CD4-positive, alpha-beta T cell treated with Interleukin-15 for 4 hours (primary cell): ENCODE measurements around the gene NDUFB5.
"Not testable (repeated sequence)": the region's sequence is repeated elsewhere in the genome, so short reads cannot be mapped to it uniquely, and the experiment has no call there.

Source experiments
- DNase-seq: peaks from one replicate; pipeline ENCODE4 v3.0.0-alpha.2; 2020; ENCODE audit warnings: low spot score

NDUFB5 gene

DNA sequence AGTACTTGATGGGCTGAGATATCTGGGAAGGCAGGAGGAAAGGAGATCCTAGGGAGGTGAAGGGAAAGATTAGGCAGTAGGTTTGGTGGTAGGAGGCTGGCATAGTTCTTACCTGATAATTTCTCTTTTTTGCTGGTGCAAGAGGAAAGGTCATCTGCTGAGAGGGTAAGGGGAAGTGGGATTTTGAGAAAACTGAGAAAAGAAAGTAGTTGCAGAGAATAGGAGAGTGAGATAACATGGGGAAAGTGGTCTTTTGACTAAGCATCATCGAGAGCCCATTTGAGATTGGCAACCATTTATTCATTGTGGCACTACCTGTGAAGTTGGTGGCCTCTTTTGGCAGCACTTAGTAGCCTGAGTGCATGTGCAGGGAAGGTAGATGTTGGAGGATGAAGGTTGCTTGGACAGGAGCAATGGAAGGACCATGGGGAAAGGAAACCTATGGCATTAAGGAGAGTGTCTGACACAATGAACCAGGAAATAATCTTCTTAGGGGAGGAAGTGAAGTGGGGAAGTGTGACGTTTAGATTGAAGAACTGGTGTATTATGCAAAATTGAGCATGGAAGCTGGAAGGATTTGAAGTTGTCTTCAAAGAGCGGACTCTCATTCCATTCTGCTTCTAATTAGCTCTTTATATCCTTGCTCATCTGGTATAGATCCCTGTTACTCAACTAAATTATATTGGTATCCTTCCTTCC lies 26.3 kb downstream of the NDUFB5 start:
- no peak for DNase-seq

DNA sequence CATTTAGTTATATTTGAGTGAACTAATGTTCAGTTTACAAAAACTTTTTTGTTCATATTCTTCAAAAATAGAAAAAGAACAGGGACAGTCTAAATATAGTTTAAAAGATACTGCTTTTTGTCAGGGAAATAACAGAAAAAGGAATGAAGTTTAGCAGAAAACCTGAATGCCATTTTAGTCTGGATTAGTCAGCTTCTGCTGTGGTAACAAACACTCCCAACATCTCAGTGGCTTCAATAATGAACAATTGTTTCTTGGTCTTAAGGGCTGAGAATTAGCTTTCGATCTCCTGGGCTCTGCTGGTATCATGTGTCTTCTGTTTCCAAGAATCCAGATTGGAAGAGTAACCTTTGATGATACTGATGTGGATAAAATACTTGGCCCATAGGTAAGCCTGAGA lies 35.9 kb downstream of the NDUFB5 start:
- no peak for DNase-seq

DNA sequence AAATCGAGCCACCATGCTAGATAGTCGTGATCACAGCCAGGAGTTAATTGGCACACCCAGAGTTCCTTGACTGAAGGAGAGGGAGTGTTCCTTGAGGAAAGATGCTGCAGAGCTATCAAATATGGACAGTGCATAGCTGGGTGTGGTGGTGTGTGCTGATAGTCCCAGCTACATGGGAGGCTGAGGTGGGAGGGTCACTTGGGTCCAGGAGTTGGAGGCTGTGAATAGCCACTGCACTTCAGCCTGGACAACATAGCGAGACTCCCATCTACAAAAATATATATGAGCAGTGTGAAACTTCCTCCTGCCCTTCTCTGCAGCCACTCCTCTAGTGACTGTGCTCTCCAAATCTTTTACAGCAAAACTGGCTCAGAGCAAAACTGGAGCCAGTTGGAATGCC lies 38.3 kb downstream of the NDUFB5 start:
- no peak for DNase-seq

DNA sequence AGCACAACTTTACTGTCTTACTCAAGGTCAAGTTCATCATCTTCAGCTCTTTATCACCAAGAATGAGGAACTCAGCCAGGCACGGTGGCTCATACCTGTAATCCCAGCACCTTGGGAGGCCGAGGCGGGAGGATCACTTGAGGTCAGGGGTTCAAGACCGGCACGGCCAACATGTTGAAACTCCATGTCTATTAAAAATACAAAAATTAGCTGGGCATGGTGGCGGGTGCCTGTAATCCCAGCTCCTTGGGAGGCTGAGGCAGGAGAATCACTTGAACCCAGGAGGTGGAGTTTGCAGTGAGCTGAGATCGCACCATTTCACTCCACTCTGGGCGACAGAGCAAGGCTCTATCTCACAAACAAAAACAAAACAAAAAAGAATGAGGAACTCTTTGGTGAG lies 39.2 kb downstream of the NDUFB5 start:
- not testable (repeated sequence) for DNase-seq

DNA sequence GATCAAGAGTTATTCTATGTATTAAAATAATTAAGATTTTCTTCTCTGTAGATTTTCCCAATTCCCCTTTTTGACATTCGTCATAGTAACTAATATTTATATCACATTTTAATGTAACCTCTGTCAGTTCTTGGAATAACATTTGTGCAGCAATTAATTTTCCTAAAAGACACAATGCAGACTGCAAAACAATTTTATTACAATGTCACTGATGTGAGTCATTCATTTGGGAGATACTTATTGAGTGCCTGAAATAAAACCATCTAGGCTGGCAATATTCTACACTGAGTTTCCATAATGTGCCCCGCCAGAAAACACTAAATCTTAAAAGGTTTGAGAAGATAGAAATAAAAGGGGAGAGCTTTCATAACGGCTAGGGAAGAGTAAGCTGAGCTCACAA lies 41.6 kb downstream of the NDUFB5 start:
- no peak for DNase-seq

DNA sequence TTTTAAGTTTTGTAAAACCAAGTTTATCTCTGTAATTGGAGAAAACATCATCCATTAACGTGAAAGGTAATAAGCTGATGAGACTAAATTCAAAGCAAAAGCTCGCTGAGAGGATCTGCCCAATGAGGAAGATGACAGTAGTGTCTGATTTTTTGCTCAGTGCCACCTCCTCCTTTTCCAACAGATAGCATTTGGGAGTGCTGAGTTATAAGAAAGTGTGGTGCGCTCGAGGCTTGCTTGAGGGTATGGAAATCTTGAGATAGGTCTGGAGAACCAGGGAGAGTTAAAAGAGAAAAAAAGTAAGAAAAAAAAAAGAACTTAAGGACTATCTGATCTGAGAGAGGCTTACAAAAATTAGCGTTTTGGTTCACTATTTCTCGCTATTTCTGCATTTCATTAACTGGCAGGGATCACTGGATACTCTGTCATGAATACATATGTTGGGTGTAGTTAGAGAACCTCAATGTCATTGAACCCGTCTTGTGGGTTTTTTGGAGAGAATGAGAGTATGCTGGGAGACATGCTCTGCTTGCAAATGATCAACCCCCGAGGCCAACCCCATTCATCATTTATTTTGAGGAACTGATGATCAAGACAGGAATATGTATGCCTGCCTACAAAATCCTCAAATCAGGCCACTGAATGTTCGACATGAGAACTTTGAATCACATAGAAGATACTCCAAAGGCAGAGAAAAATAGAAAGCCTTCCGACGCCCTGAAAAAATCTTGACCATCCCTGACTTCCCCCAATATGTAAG lies 47.3 kb downstream of the NDUFB5 start:
- DNase-seq = no peak

DNA sequence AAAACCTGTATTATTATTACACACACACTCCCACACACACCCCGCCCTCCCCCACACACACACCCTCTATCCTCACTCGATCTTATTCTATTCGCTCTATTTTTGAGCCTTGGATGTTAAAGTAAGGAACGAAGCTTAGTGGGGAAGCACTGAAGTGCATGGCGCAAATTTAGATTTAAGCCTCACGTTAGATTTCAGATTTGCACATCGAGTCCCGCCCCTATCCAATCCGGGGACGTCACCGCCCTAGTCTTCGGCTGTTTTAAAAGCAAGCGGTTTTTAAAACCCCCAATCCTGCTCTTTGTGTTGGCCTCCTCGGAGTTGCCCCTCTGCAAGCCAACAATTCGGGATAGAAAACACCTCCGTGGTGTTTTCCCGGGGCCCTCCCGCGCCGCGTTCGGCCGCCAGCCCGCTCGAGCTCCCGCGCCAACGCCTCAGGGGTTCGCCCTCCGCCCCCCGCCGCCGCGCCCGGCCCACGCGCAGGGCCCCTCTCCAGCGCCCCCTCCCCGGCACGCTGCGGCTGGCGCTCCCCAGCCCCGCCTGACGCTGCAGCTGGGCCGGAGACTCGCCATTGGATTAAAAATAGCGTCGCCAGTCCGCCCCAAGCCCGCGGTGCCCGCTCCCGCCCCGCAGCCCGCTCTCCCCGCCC lies 48.0 kb downstream of the NDUFB5 start, which contains the start of gene USP13:
USP13 (plus strand) TSS at position 594 of the 649 bp plus-strand sequence. CDS start 186 bp downstream, outside the sequence.
- peak; percentile 60 for DNase-seq

DNA sequence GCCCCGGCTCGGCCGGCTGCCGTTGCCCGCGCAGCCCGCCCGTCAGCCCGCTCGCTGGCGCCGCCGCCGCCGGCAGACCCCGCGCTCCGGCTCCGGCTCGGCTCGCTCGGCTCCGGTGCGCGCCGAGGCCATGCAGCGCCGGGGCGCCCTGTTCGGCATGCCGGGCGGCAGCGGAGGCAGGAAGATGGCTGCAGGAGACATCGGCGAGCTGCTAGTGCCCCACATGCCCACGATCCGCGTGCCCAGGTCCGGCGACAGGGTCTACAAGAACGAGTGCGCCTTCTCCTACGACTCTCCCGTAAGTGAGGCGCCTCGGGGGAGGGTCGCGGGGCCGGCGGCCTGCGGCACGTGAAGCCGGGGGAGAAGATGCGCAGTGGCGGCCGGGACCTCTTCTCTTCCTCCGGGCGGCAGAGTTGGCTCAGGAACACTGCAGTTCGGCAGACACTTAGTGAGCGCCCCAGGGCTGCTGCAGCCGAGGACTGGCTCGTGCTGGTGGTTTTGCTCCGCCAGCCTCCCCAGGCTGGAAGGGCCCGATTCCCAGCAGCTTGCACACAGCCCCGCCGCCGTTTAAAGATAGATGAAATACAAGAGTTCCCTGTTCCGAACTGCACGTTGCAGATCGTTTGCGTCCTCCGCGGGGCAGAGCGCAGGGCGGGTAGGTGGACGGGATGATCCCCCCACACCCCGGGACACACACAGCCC lies 48.7 kb downstream of the NDUFB5 start:
- peak; percentile 58 for DNase-seq

DNA sequence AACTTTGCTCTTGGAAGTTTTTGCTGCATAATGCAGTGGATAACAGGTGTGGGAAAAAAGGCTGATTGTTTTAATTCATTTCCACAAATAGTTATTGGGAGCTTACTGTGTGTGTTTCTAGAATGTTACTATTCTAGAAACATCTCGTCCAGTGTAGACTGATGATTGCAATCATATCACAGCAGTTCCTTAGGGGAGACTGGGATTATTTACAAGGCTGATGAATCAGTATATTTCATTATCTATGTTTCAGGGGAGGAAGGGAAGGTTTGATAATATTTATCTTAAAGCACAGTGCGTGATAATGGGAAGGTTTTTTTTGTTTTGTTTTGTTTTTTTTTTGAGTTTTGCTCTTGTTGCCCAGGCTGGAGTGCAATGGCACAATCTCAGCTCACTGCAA lies 50.6 kb downstream of the NDUFB5 start:
- DNase-seq = no peak

DNA sequence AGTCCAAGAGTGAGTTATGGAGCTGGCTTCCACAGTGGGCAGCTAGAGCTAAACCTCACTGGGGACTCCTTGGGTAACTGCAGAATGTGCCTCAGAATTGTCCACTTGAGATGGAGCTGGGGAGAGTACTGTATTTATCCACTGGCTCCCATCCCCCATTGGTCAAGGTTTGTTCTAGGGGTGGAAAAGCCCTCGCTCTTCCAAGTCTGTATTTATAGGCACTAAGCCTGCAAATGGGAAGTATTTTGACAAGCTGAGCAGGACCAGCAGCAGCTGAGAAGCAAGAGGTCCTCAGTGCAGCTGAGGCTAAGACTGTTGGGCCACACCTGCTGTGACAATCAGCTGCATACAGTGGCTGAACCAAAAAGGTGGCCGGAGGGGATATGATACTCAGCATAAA lies 54.0 kb downstream of the NDUFB5 start:
- no peak for DNase-seq

DNA sequence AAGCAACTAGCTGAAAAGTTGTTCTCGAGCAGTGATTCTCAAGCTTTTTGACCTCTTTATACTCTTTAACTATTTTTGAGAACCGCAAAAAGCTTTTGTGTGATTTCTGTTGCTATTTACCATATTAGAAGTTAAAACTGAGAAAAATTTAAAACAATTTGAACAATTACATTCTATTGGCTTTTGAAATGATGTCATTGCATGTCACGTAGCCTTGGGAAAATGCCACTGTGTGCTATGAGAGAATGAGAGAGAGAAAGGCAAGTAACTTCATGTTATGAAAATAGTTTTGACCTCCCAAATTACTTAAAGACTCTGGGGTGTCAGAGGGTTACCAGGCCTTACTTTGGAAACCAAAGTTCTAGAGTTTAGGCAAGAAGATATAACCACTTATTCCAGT lies 56.3 kb downstream of the NDUFB5 start:
- no peak for DNase-seq

DNA sequence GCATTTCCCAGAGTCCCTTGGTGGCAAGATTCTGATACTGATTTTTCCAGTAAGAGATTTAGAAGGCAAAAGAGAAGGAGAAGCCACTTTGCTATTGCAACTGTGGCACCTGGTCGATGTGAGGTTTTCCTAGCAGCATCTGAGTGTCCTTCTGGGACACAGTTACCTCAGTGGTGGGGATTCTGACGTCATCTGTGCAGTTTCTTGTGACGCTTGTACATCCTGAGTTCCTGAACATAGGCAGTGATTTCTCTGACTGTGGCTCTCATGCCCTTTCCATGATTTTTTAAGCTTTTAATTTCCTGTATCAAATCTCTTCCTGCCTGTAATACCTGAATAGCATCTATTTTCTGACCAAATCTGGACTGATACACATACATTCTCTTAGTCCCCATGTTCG lies 57.2 kb downstream of the NDUFB5 start:
- no peak for DNase-seq

DNA sequence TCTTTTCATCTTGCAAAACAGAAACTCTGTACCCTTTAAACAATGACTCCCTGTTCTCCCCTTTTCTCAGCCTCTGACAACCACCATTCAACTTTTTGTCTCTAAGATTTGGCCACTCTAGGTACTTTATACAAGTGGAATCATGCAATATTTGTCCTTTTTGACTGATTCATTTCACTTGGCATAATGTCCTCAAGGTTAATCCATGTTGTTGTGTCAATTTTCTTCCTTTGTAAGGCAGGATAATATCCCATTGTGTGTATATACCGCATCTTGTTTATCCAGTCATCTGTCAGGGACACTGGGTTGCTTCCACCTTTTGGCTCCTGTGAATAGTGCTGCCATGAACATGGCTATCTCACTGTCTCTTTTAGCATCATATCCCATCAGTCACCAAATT lies 58.5 kb downstream of the NDUFB5 start:
- DNase-seq = no peak

DNA sequence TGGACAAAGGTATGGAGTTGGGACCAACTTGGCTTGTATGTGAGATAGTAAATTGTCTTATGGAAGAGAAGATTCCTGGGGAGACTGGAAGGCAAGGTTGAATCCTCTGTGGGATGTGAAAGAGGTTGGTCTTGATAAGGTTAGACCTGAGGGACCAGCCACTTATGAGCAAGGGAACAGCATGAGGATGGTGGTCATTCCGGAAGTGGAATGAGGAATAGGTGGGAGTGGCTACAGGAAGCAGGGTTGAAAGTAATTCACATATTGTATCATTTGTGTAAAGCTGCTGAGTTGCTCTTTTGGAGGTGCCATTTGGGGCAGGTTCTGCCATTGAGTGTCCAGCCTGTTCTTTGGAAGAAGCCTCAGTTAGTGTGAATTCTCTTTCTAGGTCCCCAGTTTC lies 61.4 kb downstream of the NDUFB5 start:
- no peak for DNase-seq

DNA sequence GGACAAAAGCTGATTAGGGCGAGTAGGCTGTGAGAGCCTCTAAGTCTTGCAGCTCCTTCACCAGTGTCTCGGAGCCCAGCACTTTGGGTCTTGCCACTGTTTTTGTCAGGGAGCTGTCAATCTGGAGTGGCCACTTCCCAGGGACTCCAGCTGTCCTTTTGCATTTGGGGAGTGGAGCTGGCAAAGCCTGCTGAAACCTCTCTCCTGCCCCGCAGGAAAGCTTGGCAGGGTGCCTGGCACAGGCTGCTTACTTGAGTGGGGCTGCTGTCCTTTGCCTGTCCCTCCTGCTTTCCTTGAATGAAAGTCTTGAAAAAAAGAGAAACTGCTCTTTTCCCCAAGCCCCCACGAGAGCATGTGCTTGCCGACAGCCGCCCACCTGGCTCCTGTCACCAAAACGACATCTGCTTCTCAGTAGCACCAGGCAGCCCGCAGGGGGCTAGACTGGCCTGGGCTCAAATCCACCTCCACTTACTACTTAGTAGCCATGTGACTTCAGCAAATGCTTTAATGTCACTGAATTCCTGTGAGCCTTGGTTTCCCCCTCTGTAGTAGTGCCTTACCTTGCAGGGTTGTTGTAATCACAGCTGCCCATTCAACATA lies 61.9 kb downstream of the NDUFB5 start:
- DNase-seq = no peak

DNA sequence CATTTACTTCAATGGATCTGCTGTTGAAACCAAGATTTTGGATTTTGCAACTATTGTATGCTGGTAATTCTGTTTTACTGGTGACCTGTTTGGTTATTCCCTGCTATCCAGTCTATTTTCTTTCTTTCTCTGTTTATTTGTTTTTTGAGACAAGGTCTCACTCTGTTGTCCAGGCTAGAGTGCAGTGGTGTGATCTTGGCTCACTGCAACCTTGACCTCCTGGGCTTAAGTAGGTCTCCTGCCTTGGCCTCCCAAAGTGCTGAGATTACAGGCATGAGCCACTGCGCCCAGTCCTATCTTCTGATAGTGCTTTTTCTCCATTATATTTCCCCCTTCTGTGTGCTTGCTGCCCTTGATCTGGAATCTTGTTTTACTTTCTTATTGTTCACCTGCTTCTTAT lies 63.8 kb downstream of the NDUFB5 start:
- DNase-seq = no peak

DNA sequence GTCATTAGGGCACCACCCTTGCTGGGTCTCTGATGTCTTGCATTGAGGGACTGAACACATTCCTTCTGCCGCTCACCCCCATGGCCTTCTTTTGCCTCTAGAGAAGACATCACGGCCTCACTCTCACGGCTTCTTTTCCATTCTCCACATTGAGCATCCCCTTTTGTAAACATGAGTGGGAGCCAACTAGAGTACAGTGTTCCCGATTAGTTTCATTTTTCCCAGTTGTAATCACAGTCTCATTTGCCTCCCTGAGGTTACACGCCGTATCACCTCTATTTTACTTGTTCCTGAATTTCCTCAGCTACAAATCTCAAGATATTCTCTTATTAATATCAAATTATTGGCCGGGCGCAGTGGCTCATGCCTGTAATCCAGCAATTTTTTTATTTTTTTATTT lies 65.7 kb downstream of the NDUFB5 start:
- DNase-seq = no peak

DNA sequence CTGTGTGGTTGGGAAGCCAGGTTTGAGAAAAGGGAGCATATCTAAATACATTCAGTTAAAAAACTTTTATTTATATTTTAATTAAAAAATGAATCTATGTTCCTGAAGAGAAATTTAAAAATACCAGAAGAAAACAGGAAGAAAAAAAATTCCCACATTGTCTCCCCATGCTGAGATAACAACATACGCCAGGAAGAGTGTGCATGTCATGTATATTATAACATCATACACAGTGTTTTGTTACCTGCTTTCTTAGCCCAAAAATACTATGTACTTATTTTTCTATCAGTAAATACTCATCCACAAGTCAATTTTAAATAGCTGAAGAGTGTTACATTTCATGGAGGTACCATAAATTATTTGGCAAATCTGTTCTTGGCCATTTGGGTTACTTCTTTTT lies 66.7 kb downstream of the NDUFB5 start:
- DNase-seq = no peak

DNA sequence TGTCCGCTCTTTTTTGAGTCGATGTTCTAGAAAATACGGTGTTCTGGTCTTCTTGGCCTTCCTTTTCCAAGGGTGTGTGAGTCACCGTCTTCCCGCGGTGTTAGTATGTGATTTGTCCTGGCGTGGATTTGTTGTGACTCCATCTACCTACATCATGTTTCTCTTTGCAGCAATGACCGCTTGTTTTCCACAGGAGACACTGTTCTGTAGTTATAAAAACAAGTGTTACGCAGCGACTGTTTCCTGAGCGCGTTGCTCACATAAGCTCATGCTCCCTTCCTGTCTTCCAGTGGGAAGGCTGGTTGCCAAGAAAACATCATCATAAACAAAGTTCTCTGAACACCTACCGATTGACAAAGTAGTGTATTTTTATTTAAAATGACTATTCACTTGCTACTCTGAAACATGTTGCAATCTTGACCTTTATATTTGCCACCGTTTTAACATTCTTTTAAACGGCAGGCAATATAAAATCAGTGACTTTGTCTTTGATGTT lies 67.2 kb downstream of the NDUFB5 start:
- no peak for DNase-seq

DNA sequence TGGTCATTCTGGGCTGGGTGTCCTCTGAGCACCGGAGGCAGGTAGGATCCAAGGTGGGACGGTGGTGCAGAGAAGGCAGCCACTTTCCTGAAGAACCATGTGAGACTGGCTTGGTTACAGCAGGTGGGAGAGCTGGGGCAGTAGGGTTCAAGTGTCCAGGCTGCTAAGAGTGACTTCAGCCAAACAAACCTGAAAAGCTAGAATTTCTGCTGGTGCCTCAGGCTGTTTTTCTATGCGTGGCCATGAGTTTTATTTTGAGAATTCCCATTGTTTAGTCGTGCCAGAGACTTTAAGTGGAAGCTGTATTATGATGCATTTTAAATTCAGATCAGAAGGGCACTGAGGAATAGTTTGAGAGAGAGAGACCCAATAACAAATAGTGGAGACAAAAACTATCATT lies 68.3 kb downstream of the NDUFB5 start:
- no peak for DNase-seq

DNA sequence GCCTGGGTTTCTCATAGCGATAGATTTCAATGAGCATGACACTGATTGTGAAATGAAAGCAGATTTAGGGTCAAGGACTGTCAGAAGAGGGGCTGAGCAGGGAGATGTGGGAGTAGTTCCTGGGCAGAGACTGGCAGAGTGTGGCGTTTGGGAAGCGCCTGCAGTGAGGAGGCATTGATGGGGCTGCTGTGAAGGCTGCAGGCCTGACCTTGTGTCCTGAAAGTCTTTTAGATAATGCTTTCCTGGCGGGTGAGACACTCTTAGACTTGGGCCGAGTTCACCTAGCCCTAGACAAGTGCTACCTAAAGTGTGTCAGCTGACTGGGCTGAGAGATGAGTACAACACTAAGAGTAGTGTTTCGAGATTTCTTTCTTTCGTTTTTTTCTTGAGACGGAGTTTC lies 68.9 kb downstream of the NDUFB5 start:
- no peak for DNase-seq

DNA sequence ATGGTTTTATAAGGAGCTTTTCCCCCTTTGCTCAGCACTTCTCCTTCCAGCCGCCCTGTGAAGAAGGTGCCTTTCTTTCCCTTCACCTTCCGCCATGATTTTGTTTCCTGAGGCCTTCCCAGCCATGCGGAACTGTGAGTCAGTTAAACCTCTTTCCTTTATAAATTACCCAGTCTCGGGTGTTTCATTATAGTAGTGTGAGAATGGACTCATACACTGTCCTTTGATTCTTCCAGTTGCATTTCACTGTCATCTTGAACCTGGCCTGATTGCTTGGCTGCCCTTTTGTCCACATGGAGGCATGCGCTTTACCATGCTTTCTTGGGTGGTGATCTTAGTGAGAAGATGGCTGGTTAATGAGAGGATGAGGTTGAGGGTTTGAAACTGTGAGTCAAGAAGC lies 71.5 kb downstream of the NDUFB5 start:
- no peak for DNase-seq
